PC-3 (cell line): ENCODE measurements around the gene FAM229B. TPM values are rescaled to one million over a fixed set of nuclear protein-coding genes. Genes with fewer than 3 reads are reported as not detected.

Source experiments
- ATAC-seq: fragments of 200-7000 bp; cut with Tn5 transposase; 2 replicates; pipeline ENCODE4 v1.9.1; 2020; ENCODE audit warnings: mild to moderate bottlenecking, moderate library complexity
- BruUV-seq: library from RNA; stranded (reverse); fragments of 400-500 nt; replicated peaks from 2 replicates; lab custom pipeline; 2021; lab: Mats Ljungman, UMichigan
- CTCF ChIA-PET: fragments of 300-600 bp; sonication (Branson Sonifier 250); formaldehyde crosslinking; loops from one replicate; lab custom pipeline; 2022; ENCODE audit warnings: antibody characterized with exemption; lab: Charles Lee
- POLR2A ChIA-PET: fragments of 300-600 bp; sonication (Branson Sonifier 250); formaldehyde crosslinking; loops from one replicate; lab custom pipeline; 2022; ENCODE audit warnings: antibody characterized with exemption; ENCODE audit not compliant: unreplicated experiment; lab: Charles Lee
- DNase-seq: peaks from one replicate; pipeline ENCODE4 v3.0.0-alpha.2; 2015
- H2AFZ ChIP-seq: fragments of 300-600 bp; sonication (generic); 2 replicates; pipeline ENCODE4 v1.6.0; 2016; ENCODE audit warnings: antibody characterized with exemption, low read length
- H3F3A ChIP-seq: fragments of 300-600 bp; sonication (generic); one replicate; pipeline ENCODE4 v1.6.0; 2017; ENCODE audit warnings: antibody characterized with exemption, low read length, control low read depth, mild to moderate bottlenecking; ENCODE audit not compliant: unreplicated experiment
- H3K27ac ChIP-seq: fragments of 300-600 bp; sonication (generic); 2 replicates; pipeline ENCODE4 v1.5.1; 2016; ENCODE audit warnings: mild to moderate bottlenecking, low read length
- H3K27me3 ChIP-seq: fragments of 300-600 bp; sonication (generic); 2 replicates; pipeline ENCODE4 v1.6.1; 2016; ENCODE audit warnings: low read length, mixed read lengths
- H3K36me3 ChIP-seq: fragments of 300-600 bp; sonication (generic); 2 replicates; pipeline ENCODE4 v1.6.1; 2016; ENCODE audit warnings: low read depth, mixed run types, low read length, mixed read lengths
- H3K4me1 ChIP-seq: fragments of 300-600 bp; sonication (generic); 2 replicates; pipeline ENCODE4 v1.5.1; 2016; ENCODE audit warnings: low read length; ENCODE audit not compliant: insufficient read depth
- H3K4me2 ChIP-seq: fragments of 300-600 bp; sonication (generic); 2 replicates; pipeline ENCODE4 v1.6.0; 2016; ENCODE audit warnings: low read length
- H3K4me3 ChIP-seq: fragments of 300-600 bp; sonication (generic); 2 replicates; pipeline ENCODE4 v1.5.1; 2016; ENCODE audit warnings: mild to moderate bottlenecking, low read length, mixed read lengths
- H3K79me2 ChIP-seq: fragments of 300-600 bp; sonication (generic); 2 replicates; pipeline ENCODE4 v1.6.1; 2017; ENCODE audit warnings: low read length, mixed read lengths
- H3K9ac ChIP-seq: fragments of 300-600 bp; sonication (generic); 2 replicates; pipeline ENCODE4 v1.6.0; 2016; ENCODE audit warnings: mild to moderate bottlenecking, low read length
- H3K9me2 ChIP-seq: fragments of 300-600 bp; sonication (generic); replicated peaks from 2 replicates; pipeline ENCODE4 v1.6.1; 2016; ENCODE audit warnings: mixed run types, low read length, mixed read lengths
- H3K9me3 ChIP-seq: fragments of 300-600 bp; sonication (generic); 2 replicates; pipeline ENCODE4 v1.6.1; 2016; ENCODE audit warnings: low read length, mixed read lengths
- H4K20me1 ChIP-seq: fragments of 300-600 bp; sonication (generic); 2 replicates; pipeline ENCODE4 v1.6.1; 2016; ENCODE audit warnings: low read length, mixed read lengths
- EZH2 ChIP-seq: fragments of 300-600 bp; sonication (generic); IDR thresholded peaks from one replicate; pipeline ENCODE4 v1.6.1; 2017; ENCODE audit warnings: antibody characterized with exemption, mild to moderate bottlenecking, low read length; ENCODE audit not compliant: unreplicated experiment
- EZH2phosphoT487 ChIP-seq: fragments of 300-600 bp; sonication (generic); IDR thresholded peaks from 2 replicates; pipeline ENCODE4 v1.6.1; 2018; ENCODE audit warnings: mild to moderate bottlenecking, antibody characterized with exemption, low read length, borderline replicate concordance
- intact Hi-C: fragments of 100-400 bp; cut with micrococcal nuclease; formaldehyde crosslinking; loops from 2 replicates; pipeline ENCODE4 v1.9.0; 2023
- total RNA-seq: library from RNA; depleted of rRNA; stranded (reverse); fragments of >200 nt; gene quantifications from 2 replicates; pipeline ENCODE4 v1.2.3, GENCODE V29; 2014
- TF ChIP-seq, protein P1 (sequence below): fragments of 300-600 bp; sonication (generic); conservative IDR thresholded peaks from 2 replicates; pipeline ENCODE4 v1.5.1; 2017; ENCODE audit warnings: antibody characterized with exemption, low read depth, mild to moderate bottlenecking, low read length

The FAM229B gene
- total RNA-seq, 1 experiment from 2014 or later: 6.7 TPM

DNA sequence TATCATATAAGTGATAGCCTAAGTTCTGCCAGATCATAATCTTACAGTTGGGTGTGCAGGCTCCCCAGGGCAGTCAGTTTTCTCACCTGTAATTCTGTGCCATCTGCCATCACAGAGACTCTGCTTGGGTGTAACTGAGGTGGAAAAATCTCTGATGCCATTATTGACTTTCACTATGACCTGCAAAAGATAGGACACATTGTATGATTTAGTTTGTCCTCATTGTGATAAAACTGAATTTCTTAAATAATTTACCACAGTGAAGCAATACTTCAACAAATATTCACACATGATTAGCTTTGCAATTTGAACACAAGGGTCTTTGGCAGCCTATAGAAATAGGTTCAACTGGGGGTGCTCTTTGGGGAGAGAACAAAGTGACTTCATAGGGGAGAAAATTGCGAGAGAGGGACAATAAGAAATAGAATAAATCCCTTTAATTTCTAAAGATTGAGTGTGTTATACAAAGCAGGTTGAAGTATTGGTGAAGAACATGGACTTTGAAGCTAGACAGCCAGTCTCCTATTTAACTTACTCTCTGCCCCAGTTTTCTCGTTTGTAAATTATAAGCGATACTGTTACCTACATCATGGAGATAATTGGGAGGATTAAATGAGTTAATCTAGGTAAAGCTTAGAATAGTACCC lies 27.3 kb downstream of the FAM229B start:
- intact Hi-C loops: no loop called here
- no TSS peak for BruUV-seq

DNA sequence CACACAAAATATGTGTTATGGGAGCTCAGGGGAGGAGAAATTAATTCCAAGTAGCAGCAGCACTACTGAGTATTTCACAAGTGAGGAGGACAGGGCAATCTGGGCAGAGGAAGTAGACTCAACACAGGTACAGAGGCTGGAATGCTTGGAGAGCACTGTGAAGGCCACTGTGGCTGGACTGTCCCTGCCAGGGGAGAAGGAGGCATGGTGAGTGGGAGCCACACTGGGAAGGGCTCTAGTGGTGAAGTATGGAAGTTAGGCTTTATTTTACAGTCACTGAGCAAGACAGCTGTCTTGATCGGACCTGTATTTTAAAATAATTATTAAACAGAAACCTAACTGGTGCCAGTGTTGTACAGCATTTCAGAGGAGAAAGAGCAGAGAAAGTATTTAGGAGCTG lies 28.8 kb downstream of the FAM229B start:
- Histone ChIP-seq H3K27ac (no peak overlapping the region), H2AFZ (no peak overlapping the region), H3K27me3 (no peaks in the 10 kb centered on the region), H3K9me3 (no peaks in the 10 kb centered on the region), H3K36me3 (no peaks in the 10 kb centered on the region), H3K9me2 (no peaks in the 10 kb centered on the region), H4K20me1 (no peaks in the 10 kb centered on the region), H3K4me3 (no peak overlapping the region), H3F3A (no peaks in the 10 kb centered on the region), H3K79me2 (no peaks in the 10 kb centered on the region), H3K4me2 (no peak overlapping the region), H3K9ac (no peak overlapping the region), H3K4me1 (peaks cover 14% of the 10 kb centered on the region)
- intact Hi-C loops: no loop called here
- no peak for DNase-seq
- ATAC-seq: no peak
- POLR2A ChIA-PET: no interaction called here
- CTCF ChIA-PET: no interaction called here
- no TSS peak for BruUV-seq
- TF ChIP-seq, protein P1, sequence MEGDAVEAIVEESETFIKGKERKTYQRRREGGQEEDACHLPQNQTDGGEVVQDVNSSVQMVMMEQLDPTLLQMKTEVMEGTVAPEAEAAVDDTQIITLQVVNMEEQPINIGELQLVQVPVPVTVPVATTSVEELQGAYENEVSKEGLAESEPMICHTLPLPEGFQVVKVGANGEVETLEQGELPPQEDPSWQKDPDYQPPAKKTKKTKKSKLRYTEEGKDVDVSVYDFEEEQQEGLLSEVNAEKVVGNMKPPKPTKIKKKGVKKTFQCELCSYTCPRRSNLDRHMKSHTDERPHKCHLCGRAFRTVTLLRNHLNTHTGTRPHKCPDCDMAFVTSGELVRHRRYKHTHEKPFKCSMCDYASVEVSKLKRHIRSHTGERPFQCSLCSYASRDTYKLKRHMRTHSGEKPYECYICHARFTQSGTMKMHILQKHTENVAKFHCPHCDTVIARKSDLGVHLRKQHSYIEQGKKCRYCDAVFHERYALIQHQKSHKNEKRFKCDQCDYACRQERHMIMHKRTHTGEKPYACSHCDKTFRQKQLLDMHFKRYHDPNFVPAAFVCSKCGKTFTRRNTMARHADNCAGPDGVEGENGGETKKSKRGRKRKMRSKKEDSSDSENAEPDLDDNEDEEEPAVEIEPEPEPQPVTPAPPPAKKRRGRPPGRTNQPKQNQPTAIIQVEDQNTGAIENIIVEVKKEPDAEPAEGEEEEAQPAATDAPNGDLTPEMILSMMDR: no peak
- TF ChIP-seq EZH2 (no peak), EZH2phosphoT487 (no peak)

More for the DNA sequence above, 27.3 kb downstream of the FAM229B start:
- Histone ChIP-seq H3K4me2 (no peak overlapping the region), H3K9me3 (no peaks in the 10 kb centered on the region), H4K20me1 (no peaks in the 10 kb centered on the region), H3F3A (no peaks in the 10 kb centered on the region), H3K79me2 (no peaks in the 10 kb centered on the region), H2AFZ (no peak overlapping the region), H3K27me3 (no peaks in the 10 kb centered on the region), H3K36me3 (no peaks in the 10 kb centered on the region), H3K27ac (no peak overlapping the region), H3K4me1 (peaks cover 14% of the 10 kb centered on the region), H3K4me3 (no peak overlapping the region), H3K9me2 (no peaks in the 10 kb centered on the region), H3K9ac (no peak overlapping the region)
- CTCF ChIA-PET: no interaction called here
- DNase-seq (no peak), ATAC-seq (no peak)
- TF ChIP-seq, protein P1: no peak
- TF ChIP-seq EZH2 (no peak), EZH2phosphoT487 (no peak)
- POLR2A ChIA-PET: no interaction called here

DNA sequence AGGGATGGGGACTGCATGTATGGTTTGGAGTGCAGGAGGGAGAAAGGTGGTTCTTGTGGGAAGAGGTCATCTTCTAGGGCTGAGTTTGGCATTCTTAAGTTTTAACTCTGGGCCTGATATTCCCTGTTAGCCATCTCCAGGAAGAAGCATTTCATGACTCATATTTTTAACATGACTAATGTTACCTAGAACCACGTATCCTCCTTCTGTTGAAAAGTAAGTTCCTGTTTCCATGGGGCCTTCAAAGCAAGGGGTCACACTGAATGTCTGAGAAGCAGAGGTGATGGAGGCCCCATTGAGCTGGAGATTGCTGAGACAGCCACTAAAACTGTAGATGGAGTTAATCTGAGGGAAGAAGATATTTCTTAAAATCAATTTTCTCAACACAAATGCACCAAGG lies 30.2 kb downstream of the FAM229B start:
- TF ChIP-seq EZH2phosphoT487: no peak
- no peak for TF ChIP-seq EZH2
- TF ChIP-seq, protein P1: no peak
- no peak overlapping the region for H3K4me2 ChIP-seq
- no peaks in the 10 kb centered on the region for H4K20me1 ChIP-seq
- H3K9me3 ChIP-seq: no peaks in the 10 kb centered on the region
- no peaks in the 10 kb centered on the region for H3K79me2 ChIP-seq
- no TSS peak for BruUV-seq
- DNase-seq (peak; percentile 71), ATAC-seq (peak; percentile 94)
- POLR2A ChIA-PET: interaction anchor here (0.7 kb wide), 1 partner anchor 9 kb away, joined by 3 read pairs; no protein-coding TSS in a partner anchor
- H3K4me3 ChIP-seq: no peak overlapping the region
- no peaks in the 10 kb centered on the region for H3F3A ChIP-seq
- H3K27me3 ChIP-seq: no peaks in the 10 kb centered on the region
- peak overlapping the region; percentile 37; the same call in 1 of the 2 replicates for H2AFZ ChIP-seq
- H3K27ac ChIP-seq: peak overlapping the region; percentile 9
- H3K9ac ChIP-seq: no peak overlapping the region
- CTCF ChIA-PET: no interaction called here
- intact Hi-C loops: no loop called here
- H3K4me1 ChIP-seq: peaks cover 14% of the 10 kb centered on the region
- no peaks in the 10 kb centered on the region for H3K36me3 ChIP-seq
- no peaks in the 10 kb centered on the region for H3K9me2 ChIP-seq
